ENCODE results near the gene SEMA4A.
"Not testable (repeated sequence)": the region's sequence is repeated elsewhere in the genome, so short reads cannot be mapped to it uniquely, and the experiment has no call there.

The SEMA4A gene

DNA sequence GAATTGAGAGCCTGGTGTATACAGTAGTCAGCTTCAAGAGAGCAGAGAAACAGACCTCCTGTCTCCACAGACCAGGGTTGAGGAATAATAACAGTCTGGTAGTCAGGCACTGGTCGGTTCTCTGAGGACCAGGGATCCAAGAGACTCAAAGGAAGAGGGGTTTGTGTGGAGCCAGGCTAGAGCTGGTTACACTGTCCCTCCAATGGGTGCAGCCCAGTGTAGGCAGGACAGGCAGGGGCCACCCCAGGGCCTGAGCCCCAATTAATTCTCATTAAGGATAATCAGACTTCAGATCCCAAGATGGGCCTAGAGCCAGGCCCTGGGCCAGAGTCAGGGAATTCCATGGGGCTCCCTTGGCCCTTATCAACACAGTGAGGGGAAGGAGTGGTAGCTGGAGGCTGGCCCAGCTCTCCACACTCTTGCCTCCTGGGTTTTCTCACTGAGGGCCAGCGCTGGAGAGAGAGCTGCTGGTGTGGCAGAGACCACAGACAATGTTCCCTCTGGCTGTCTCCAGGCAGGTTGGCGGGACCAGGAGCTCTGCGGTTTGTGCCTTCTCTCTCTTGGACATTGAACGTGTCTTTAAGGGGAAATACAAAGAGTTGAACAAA, 9.1 kb downstream of the SEMA4A start:
- DNase-seq: no peak

GRCh38 chr1:156163712-156164111, 10.3 kb downstream of the SEMA4A start:
- no peak for DNase-seq

DNA sequence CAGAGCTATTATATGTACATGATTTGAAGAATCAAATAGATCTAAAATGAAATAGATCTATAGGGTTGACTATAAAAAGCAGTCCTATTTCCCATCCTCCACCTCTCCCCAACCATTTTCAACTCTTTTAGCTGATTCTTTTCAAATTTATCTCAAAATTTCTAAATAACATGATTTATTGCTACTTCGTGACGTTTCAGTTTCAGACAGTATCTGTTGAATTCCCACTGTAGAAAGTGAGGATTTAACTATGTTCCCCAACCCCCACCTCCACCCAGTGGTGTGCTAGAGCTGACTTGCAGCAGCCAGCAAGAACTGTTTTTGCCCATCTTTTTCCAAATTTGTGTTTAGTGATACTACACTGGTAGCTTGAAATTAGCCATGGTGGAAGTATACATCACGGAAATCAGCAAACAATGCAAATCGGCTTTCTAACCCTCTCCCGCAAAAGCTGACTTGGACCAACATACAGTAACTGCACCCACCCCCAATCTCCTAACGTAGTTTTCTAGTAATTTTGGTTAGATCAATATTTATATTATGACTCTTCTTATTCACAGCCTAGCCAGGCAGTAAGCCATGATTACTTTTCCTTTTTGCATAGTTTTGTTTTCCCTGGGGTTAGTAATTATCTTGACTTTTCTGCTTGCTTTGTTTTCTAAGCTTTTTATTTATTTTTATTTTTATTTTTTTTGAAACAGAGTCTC, 10.9 kb downstream of the SEMA4A start:
- no peak for DNase-seq

DNA sequence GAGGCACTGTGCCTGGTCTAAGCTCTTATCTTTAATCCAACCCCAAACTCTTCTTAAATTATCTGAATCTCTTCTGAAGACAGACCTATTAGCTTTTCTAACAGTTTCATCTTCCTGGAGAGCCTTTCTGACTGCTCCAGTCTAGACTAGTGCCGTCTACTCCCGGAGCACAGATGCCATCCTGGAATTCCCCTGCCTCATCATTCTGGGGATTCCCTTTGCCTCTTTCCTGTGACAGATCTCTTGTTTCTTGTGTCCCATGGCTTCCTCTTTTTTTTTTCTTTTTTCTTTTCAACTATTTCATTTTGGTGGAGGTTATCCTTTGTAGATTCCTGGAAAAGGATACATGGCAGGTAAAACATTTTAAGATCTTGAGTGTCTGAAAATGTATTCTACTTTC, 11.7 kb downstream of the SEMA4A start:
- DNase-seq: no peak

DNA sequence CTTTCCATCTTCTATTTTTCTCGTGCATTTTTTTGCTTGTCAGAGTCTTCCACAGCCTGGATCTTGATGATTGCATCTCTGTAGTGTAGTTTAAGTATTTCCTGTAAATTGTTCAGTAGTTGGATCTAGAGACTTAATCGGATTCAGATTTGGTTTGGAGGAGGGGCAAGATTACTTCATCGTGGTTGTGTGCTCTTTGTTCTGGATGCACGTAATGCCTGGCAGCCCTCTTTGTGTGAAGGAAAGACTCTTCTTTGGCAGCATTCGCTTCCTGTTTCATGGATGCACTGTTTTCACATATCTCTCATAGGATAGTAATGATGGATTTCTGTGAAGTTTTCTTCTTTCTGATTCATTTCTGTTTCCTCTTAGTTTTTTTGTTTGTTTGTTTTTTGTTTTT, 14.2 kb downstream of the SEMA4A start:
- no peak for DNase-seq

GRCh38 chr1:156172696-156173470, 19.5 kb downstream of the SEMA4A start:
- DNase-seq: peak; percentile 13 to 22

GRCh38 chr1:156176610-156177210, 23.3 kb downstream of the SEMA4A start:
- no peak for DNase-seq

DNA sequence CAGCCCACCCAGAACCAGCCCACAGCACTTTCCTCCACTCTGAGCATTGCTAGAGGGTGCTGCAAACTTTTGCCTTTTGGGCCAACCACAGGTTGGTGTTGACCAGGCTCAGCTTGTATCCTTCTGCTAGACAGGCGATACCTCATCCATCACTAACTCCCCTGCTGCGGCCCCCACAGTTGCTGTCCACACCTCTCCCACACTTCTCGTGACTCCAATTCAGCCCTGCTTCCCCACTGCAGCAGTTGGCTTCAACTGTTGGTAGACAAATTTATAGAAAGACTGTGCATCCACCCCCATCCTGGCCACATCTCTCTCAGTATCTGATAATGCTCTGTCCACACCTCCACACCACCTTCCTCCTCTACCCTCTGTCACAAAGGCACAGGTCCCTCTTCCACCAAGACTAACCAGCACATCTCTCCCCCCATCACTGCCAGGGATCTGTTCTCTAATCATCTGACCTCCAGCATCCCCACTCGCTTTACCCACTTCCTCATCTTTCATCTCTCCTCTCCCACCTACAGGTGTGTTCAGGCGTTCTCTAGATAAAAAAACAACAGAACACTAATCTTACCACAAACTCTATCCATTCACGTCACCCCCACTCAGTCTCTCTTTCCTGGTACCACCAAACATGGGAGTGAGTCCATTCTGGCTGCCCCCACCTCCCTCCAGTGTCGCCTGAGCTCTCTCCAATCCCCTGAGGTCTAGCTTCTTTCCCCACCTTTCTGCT, 24.7 kb downstream of the SEMA4A start:
- no peak for DNase-seq

DNA sequence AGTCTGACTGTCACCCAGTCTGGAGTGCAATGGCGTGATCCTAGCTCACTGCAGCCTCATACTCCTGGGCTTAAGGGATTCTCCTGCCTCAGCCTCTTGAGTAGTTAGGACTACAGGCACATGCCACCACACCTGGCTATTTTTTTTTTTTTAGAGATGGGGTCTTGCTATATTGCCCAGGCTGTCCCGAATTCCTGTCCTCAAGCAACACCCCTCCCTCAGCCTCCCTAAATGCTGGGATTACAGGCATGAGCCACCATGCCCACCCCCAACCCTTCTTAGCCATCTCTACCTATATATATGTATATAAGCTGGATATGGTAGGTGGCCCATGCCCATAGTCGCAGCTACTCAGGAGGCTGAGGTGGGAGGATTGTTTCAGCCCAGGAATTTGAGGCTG, 27.1 kb downstream of the SEMA4A start:
- no peak for DNase-seq

DNA sequence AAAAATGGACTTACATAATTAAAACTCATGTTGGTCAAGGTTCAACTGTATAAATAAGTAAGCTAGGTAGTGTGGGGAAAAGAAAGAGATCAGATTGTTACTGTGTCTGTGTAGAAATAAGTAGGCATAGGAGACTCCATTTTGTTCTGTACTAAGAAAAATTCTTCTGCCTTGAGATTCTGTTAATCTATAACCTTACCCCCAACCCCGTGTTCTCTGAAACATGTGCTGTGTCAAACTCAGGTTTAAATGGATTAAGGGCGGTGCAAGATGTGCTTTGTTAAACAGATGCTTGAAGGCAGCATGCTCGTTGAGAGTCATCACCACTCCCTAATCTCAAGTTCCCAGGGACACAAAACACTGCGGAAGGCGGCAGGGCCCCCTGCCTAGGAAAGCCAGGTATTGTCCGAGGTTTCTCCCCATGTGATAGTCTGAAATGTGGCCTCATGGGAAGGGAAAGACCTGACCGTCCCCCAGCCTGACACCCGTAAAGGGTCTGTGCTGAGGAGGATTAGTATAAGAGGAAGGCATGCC, 28.1 kb downstream of the SEMA4A start:
- not testable (repeated sequence) for DNase-seq

GRCh38 chr1:156182010-156182779, 28.8 kb downstream of the SEMA4A start:
- not testable (repeated sequence) for DNase-seq

- not testable (repeated sequence) for DNase-seq
Measured at GRCh38 chr1:156186347-156187177, 33.2 kb downstream of the SEMA4A start.

DNA sequence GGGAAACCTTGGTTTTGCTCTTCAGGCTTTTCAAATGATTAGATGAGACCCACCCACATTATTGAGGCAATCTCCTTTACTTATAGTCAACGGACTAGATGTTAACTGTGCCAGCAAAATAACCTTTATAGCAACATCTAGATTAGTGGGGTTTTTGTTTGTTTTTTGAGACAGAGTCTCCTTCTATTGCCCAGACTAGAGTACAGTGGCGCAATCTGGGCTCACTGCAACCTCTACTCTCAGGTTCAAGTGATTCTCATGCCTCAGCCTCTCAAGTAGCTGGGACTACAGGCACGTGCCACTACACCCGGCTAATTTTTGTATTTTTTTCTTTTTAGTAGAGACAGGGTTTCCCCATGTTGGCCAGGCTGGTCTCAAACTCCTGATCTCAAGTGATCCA, 36.9 kb downstream of the SEMA4A start:
- not testable (repeated sequence) for DNase-seq

- DNase-seq: no peak
Measured at GRCh38 chr1:156191292-156191964, 38.0 kb downstream of the SEMA4A start.

GRCh38 chr1:156193208-156193487, 39.8 kb downstream of the SEMA4A start:
- DNase-seq: peak; percentile 7 to 31

DNA sequence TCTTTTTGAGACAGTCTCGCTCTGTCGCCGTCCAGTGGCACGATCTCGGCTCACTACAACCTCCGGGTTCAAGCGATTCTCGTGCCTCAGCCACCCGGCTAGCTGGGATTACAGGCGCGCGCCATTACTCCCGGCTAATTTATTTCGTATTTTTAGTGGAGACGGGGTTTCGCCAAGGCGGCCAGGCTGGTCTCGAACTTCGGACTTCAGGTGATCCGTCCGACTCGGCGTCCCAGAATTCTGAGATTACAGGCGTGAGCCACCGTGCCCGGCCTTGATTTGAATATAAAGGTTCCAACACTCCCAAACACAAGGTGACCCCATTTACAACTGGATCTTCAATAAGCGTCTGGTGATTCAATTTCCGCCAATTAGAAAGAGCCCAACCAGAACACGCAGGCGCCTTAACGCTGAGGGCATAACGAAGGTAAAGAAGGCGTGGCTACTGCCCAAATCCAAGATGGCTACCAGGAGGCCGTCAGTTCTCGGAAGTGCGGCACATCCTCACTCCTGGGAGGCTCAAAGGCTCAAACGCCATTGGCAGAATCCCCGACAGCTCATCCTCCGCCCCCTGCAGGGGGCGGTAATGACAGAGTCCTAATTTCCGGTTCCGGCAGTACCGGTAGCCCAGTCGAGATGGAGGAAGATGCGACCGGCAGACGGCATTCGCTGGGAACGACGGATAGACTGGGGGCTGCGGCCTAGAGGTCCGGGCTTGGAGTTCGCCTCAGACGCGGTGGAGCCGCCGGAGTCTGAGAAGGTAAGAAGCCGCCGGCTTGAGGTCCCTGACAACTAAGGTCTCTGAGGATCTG, 40.3 kb downstream of the SEMA4A start, which contains the start of gene SLC25A44:
TSS of gene SLC25A44 (plus strand) at position 617 of the 812 bp plus-strand sequence. CDS start 5,744 bp downstream, outside the sequence.
- peak; percentile 99 to 100 for DNase-seq

- peak in 1 of 2 experiments; percentile 7 for DNase-seq
Measured at GRCh38 chr1:156194300-156194652, 40.9 kb downstream of the SEMA4A start.

- no peak for DNase-seq
Measured at GRCh38 chr1:156195853-156196252, 42.5 kb downstream of the SEMA4A start.

- DNase-seq: no peak
Measured at GRCh38 chr1:156196445-156196844, 43.1 kb downstream of the SEMA4A start.
